PC-9 (cell line): ENCODE data around the gene CXCL10.

Experiments used
- CTCF ChIP-seq: fragments of 200-600 bp; sonication (generic); conservative IDR thresholded peaks from 2 replicates; pipeline ENCODE4 v1.6.1; 2017; ENCODE audit warnings: mixed run types, antibody characterized with exemption, mild to moderate bottlenecking, moderate library complexity
- EZH2 ChIP-seq: fragments of 200-600 bp; sonication (generic); IDR thresholded peaks from 2 replicates; pipeline ENCODE4 v1.8.0; 2017; ENCODE audit warnings: antibody characterized with exemption, low read depth

GRCh38 chr4:76058302-76058701, 35.0 kb upstream of the CXCL10 start:
- TF ChIP-seq EZH2 (no peak), CTCF (no peak)
